ENCODE measurements around the gene ADAM12. TPM values are rescaled to one million over a fixed set of nuclear protein-coding genes. Genes with fewer than 3 reads are reported as not detected.

ADAM12 gene
- total and polyA plus RNA-seq, 4 donors: 0.03 to 0.33 (median 0.19) TPM

DNA sequence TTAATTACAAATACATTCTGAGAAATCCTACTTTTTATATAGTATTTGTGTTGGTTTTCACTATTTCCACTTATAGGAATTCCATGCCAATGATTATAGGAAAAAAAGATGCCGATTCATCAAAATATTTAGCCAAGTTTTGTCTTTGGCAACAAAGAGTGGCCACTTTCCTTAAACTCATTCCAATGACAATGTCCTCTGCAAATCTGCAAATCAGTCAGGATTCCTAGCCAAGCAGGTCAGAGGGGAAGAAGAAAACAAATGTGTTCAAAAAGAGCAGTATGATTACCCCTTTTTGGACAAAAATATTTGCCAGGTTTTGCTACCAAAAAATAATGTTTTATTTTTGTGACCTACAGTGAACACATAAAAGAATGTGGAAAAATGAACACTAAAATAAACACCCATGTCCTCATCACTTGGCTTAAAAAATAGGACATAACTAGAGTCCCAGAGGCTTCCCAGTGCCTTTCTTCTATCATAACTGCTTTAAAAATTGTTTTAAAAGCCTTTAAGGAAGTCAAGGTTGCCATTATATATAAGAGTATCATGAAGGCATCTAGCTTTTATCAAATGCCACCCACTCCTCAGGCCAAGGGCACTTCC lies 125.9 kb downstream of the ADAM12 start:
- TF ChIP-seq, protein P1, sequence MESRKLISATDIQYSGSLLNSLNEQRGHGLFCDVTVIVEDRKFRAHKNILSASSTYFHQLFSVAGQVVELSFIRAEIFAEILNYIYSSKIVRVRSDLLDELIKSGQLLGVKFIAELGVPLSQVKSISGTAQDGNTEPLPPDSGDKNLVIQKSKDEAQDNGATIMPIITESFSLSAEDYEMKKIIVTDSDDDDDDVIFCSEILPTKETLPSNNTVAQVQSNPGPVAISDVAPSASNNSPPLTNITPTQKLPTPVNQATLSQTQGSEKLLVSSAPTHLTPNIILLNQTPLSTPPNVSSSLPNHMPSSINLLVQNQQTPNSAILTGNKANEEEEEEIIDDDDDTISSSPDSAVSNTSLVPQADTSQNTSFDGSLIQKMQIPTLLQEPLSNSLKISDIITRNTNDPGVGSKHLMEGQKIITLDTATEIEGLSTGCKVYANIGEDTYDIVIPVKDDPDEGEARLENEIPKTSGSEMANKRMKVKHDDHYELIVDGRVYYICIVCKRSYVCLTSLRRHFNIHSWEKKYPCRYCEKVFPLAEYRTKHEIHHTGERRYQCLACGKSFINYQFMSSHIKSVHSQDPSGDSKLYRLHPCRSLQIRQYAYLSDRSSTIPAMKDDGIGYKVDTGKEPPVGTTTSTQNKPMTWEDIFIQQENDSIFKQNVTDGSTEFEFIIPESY (IDR thresholded peaks at IDR 0.05): no peak
- TF ChIP-seq TAF1 (conservative IDR thresholded peaks at IDR 0.05) (no peak), RXRA (IDR thresholded peaks at IDR 0.05) (no peak), HNF4A (conservative IDR thresholded peaks at IDR 0.05) (no peak)
- TF ChIP-seq, protein P2, sequence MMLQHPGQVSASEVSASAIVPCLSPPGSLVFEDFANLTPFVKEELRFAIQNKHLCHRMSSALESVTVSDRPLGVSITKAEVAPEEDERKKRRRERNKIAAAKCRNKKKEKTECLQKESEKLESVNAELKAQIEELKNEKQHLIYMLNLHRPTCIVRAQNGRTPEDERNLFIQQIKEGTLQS (IDR thresholded peaks at IDR 0.05): no peak
- H3K36me3 ChIP-seq (ENCODE audit: control insufficient read depth in 4 of 4, insufficient read depth in 3 of 4, low read depth in 1 of 4, low read length in 3 of 4): no peaks in the 10 kb centered on the region
- H3K9me3 ChIP-seq (ENCODE audit: control insufficient read depth in 4 of 4, low read length in 3 of 4): no peaks in the 10 kb centered on the region
- 63% methylated on average over 1 of the region's 1 CpG for WGBS
- H3K27ac ChIP-seq (ENCODE audit: low read depth in 1 of 2, low read length in 2 of 2): no peak overlapping the region
- no peaks in the 10 kb centered on the region for H3K27me3 ChIP-seq (ENCODE audit: control insufficient read depth in 4 of 4, insufficient read depth in 4 of 4, low read length in 3 of 4)
- H3K9ac ChIP-seq (ENCODE audit: low read depth in 1 of 2, low read length in 2 of 2): no peak overlapping the region
- DNase-seq (ENCODE audit: low spot score): no peak
- no peaks in the 10 kb centered on the region for H3K4me1 ChIP-seq (ENCODE audit: control insufficient read depth in 4 of 4, insufficient read depth in 4 of 4, low read length in 3 of 4)
- no peak overlapping the region for H3K4me3 ChIP-seq (ENCODE audit: low read depth in 1 of 3, low read length in 3 of 3)

DNA sequence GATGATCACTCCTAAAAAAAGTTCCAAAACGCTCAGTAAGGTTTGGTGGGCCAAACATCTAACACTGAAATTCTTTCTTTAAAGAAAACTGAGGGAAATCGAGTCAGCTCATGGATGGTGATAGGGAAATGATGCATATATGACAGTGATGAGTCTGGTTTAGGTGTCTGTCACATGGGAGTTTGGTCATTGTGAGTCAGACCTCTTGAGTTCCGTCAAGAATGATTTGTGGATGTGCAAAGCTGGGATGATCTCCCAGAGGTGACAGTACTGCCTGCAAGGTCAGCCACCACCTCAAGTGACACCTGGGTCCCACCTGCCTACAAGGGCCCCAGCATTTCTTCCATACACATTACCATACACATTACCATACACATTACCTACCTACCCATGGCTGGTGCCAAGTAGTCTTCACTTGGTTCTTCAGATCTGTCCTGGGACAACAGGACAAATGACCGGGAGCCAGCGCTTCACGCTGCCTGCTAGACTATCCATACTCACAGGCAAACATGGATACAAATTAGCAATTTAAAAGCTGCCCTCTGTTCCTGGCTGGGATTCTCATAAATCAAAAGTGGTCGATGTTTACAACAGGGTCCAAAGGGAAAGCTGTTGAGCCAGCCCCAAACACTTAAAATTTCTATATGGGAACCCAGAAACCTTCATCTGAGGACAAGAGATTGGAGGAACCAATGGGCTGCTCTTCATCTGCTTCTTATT lies 128.4 kb downstream of the ADAM12 start:
- Histone ChIP-seq H3K9ac (ENCODE audit: low read depth in 1 of 2, low read length in 2 of 2) (no peak overlapping the region), H3K27me3 (ENCODE audit: control insufficient read depth in 4 of 4, insufficient read depth in 4 of 4, low read length in 3 of 4) (no peaks in the 10 kb centered on the region), H3K36me3 (ENCODE audit: control insufficient read depth in 4 of 4, insufficient read depth in 3 of 4, low read depth in 1 of 4, low read length in 3 of 4) (no peaks in the 10 kb centered on the region), H3K9me3 (ENCODE audit: control insufficient read depth in 4 of 4, low read length in 3 of 4) (no peaks in the 10 kb centered on the region), H3K4me1 (ENCODE audit: control insufficient read depth in 4 of 4, insufficient read depth in 4 of 4, low read length in 3 of 4) (no peaks in the 10 kb centered on the region), H3K27ac (ENCODE audit: low read depth in 1 of 2, low read length in 2 of 2) (no peak overlapping the region), H3K4me3 (ENCODE audit: low read depth in 1 of 3, low read length in 3 of 3) (no peak overlapping the region)
- 79% methylated on average over 7 of the region's 7 CpGs for WGBS
- DNase-seq (ENCODE audit: low spot score): no peak
- TF ChIP-seq FOXA1 (IDR thresholded peaks at IDR 0.05) (no peak), YY1 (IDR thresholded peaks at IDR 0.05) (no peak), TAF1 (conservative IDR thresholded peaks at IDR 0.05) (no peak), GABPA (IDR thresholded peaks at IDR 0.05 in 1 of 2, conservative IDR thresholded peaks at IDR 0.05 in 1 of 2) (no peak), HNF4G (IDR thresholded peaks at IDR 0.05) (no peak), SP1 (IDR thresholded peaks at IDR 0.05) (no peak), RXRA (IDR thresholded peaks at IDR 0.05) (no peak), HNF4A (conservative IDR thresholded peaks at IDR 0.05) (no peak)
- TF ChIP-seq, protein P3, sequence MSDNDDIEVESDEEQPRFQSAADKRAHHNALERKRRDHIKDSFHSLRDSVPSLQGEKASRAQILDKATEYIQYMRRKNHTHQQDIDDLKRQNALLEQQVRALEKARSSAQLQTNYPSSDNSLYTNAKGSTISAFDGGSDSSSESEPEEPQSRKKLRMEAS (IDR thresholded peaks at IDR 0.05): no peak
- TF ChIP-seq, protein P1 (IDR thresholded peaks at IDR 0.05): no peak
- TF ChIP-seq, protein P4, sequence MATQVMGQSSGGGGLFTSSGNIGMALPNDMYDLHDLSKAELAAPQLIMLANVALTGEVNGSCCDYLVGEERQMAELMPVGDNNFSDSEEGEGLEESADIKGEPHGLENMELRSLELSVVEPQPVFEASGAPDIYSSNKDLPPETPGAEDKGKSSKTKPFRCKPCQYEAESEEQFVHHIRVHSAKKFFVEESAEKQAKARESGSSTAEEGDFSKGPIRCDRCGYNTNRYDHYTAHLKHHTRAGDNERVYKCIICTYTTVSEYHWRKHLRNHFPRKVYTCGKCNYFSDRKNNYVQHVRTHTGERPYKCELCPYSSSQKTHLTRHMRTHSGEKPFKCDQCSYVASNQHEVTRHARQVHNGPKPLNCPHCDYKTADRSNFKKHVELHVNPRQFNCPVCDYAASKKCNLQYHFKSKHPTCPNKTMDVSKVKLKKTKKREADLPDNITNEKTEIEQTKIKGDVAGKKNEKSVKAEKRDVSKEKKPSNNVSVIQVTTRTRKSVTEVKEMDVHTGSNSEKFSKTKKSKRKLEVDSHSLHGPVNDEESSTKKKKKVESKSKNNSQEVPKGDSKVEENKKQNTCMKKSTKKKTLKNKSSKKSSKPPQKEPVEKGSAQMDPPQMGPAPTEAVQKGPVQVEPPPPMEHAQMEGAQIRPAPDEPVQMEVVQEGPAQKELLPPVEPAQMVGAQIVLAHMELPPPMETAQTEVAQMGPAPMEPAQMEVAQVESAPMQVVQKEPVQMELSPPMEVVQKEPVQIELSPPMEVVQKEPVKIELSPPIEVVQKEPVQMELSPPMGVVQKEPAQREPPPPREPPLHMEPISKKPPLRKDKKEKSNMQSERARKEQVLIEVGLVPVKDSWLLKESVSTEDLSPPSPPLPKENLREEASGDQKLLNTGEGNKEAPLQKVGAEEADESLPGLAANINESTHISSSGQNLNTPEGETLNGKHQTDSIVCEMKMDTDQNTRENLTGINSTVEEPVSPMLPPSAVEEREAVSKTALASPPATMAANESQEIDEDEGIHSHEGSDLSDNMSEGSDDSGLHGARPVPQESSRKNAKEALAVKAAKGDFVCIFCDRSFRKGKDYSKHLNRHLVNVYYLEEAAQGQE (IDR thresholded peaks at IDR 0.05): no peak

Measured in liver (tissue), 9 donors.